GM21528 (cell line): ENCODE data around the gene SYTL5.

ENCODE experiments used
- ATAC-seq: cut with Tn5 transposase; IDR thresholded peaks from one replicate; pipeline ENCODE4 v1.9.1; 2021; ENCODE audit warnings: mild to moderate bottlenecking, moderate library complexity; ENCODE audit not compliant: unreplicated experiment, low FRiP score

The SYTL5 gene

GRCh38 chrX:38086451-38087215 lies 80.3 kb downstream of the SYTL5 start:
- ATAC-seq: no peak

DNA sequence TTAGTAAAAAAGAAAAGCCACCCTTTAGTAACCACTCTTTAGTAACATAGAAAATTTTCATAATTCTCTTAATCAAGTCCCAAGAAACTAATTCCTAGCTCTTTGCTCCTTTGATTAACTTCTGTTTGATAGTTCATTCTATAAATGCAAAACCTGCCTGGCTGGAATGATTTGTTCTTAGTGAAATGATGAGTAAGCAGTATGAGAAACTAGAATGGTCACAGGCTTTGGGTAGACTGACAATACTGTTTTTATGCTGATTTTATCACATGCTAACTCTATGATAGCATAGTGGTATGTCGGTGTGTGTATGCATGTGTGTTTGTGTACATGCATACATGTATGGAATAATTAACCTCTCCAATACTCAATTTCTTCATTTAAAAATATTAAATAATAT lies 81.2 kb downstream of the SYTL5 start:
- ATAC-seq: no peak

GRCh38 chrX:38089173-38089982 lies 83.0 kb downstream of the SYTL5 start:
- no peak for ATAC-seq

- no peak for ATAC-seq
Observed at GRCh38 chrX:38095971-38096529, 89.7 kb downstream of the SYTL5 start.

DNA sequence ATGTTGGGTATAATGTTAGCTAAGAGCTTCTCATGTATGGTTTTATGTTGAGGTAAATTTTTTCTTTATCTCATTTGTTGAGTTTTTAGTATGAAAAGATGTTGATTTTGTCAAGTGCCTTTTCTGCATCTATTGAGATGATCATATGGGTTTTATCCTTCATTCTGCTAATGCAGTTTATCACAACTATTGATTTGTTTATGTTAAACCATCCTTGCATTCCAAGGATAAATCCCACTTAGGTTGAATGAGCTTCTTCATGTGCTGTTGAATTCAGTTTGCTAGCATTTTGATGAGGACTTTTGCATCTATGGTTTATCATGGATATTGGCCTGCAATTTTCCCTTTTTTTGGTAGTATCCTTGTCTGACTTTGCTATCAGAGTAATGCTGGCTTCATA lies 93.3 kb downstream of the SYTL5 start:
- no peak for ATAC-seq

- no peak for ATAC-seq
Observed at GRCh38 chrX:38102240-38102639, 95.9 kb downstream of the SYTL5 start.

DNA sequence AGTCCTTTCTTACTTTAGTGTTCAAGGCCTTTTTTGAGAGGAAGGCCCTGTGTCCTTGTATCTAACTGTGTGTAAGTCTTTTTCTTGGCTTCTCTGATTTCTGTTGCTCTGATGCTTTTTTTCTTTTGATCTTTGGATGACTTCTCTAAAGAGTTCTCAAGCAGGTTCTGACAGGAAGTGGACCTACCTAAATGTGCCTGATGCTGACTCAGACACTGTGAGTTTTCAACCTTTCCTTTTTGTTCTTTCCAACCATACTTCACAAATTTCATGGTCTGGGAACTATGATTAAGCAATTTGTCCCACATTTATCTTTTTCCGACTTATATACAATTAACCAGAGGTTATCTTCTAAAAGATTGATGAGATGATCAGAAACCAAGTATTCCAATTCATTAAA lies 96.5 kb downstream of the SYTL5 start:
- no peak for ATAC-seq

GRCh38 chrX:38103857-38104812 lies 97.8 kb downstream of the SYTL5 start:
- peak; percentile 81 for ATAC-seq

GRCh38 chrX:38105216-38105725 lies 98.9 kb downstream of the SYTL5 start:
- no peak for ATAC-seq

DNA sequence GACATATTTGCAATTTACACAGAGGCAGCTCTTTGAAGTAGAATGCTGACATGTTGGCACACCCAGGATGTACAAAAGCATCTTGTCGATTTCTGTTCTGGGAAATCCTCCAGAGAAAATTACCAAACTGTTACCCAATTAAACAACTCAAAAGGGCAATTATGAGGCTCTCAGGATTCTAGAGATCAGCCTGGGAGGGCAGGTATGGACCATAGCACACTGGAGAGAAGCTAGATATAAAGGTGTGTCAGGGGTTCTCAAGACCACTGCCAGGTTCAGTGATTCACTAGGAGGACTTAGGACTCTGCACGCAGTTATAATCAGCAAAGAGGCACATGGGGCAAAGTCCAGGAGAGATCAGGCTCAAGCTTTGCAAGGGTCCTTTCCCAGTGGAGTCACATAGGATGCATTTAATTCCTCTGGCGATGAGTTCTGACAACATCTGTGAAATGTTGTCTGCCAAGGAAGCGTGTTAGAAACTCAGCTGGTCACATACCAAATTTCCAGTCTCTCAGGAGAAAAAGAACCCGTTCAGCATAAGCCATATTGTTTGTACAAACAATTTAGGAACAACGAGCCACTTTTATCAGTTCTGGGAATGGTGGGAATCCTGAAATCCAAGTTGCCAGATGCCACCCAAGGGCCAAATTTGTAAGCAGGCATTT lies 100.8 kb downstream of the SYTL5 start:
- ATAC-seq: no peak

- no peak for ATAC-seq
Observed at GRCh38 chrX:38108364-38108763, 102.0 kb downstream of the SYTL5 start.

DNA sequence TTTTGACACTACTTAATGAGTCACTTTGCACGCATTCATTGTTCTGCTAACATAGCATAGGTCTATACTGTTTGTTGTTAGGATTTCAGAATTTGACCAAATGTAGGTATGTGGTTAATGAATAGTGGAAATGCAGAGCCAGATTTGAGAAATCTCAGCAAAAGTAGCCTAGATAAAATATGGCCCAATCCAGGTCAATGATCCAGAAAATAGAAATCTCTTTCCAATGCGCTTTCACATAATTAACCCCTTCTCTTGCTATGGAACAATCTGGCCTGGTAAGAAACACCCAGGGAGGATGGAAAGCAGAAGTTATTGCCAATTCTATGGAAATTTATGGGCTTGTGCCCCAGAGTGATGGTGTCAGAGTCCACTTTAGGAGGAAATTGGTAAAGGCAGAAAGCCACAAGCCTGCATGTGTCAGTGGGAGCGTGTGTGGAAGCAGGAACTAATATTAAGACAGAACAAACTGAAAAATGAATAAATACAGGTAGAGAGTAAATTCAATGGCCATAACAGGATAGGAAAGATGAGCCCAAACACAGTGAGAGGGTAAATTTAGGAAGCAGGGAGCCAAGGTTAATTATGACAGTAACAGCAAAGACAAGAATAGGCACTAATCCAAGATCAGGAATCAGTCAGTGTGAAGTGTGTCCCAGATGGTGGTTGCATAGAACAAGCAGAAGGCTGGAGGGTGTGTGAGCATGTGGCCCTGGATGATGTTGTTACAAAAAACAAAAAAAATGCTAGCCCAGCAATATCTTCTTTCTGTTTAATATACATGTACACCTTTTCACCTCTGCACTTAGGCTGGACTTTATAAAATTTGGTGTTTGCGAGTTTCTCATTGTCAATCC lies 102.9 kb downstream of the SYTL5 start:
- no peak for ATAC-seq

DNA sequence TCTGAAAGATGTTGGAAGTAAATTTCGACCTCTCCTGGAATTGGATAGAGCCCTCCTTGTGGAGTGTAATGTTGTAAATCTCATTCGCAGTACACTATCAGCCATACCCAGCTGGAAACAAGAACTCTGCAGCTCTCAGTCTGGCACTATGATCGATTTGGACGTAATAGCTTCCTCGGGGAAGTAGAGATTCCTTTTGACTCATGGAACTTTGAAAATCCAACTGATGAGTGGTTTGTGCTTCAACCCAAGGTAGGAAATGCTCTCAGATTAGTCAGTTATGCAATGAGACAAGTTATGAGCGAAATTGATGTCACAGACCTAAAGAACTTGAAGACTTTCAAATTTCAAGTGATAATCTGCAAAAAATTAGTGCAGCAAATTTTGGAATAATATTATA lies 103.9 kb downstream of the SYTL5 start:
- no peak for ATAC-seq

- no peak for ATAC-seq
Observed at GRCh38 chrX:38111196-38111595, 104.8 kb downstream of the SYTL5 start.

DNA sequence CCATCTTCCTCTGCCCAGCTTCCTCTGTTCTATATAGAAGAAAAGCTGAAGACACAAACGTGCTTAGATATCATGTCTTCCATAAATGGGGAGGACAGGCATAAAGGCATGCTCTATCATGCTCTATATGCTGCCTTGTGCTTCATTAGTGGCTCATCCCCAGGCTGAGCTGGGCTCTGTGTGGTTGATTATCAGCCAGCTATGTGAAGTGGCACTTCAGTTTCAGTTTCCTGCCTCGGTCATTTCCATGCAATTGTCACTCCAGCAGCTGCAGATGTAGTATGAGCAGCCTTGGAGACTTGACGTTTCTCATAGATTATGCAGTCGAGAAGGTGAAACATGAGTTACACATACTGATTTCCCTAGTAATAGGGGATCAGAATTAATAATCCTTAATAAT lies 106.2 kb downstream of the SYTL5 start:
- ATAC-seq: no peak

GRCh38 chrX:38116706-38117105 lies 110.4 kb downstream of the SYTL5 start:
- ATAC-seq: no peak

DNA sequence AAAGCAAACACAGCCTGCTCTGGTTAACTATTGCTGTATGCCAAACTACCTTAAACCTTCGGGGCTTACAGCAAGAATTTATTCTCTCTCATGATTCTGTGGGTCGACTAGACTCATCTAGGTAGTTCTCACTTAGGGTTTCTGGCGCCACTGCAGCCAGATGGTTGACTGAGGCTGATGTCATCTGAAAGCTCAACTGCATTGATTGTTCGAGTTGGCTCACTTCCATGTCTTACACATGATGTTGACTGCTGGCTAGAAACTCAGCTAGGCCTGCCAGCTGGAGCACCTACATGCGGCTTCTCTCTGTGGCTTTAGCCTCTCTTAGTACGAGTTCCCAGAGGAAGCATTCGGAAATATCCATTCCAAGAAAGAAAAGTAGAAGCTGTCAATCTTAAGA lies 111.1 kb downstream of the SYTL5 start:
- no peak for ATAC-seq

GRCh38 chrX:38124000-38124399 lies 117.6 kb downstream of the SYTL5 start:
- no peak for ATAC-seq

DNA sequence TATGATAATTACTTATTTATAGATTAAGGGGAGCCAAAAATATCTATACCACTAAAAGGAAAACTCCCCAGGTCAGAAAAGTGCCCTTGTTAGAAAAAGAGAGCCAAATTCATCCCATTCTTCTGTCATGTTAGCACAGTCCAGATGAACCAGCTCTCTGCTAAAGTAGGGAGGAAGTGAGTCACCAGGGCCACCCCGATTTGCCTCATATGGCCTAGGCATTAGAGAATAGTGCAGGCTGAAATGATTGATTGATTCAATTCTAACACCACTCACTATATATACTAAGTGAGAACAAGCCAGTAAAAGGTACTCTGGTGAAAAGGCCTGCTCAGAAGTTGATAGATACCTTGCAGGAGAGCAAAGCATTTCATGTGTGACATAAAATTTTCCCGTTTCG lies 119.8 kb downstream of the SYTL5 start:
- no peak for ATAC-seq
